ENCODE measurements around the gene ARHGEF3. TPM values are rescaled to one million over a fixed set of nuclear protein-coding genes. Genes with fewer than 3 reads are reported as not detected.

ARHGEF3 gene
- total RNA-seq, 5 donors from 2014 or later (not counting 1 experiment from before 2014, with no cell fraction given): 93.4 to 132 (median 124) TPM

- H3K27ac ChIP-seq (ENCODE audit: low read length): no peak overlapping the region
- ATAC-seq (replicated peaks in 1 of 4): no peak
Observed at GRCh38 chr3:56823421-56823926, 21.7 kb upstream of the ARHGEF3 start.

GRCh38 chr3:56822501-56822900 is 20.8 kb upstream of the ARHGEF3 start:
- ChIA-PET CTCF (no interaction called here), POLR2A (no interaction called here)
- H3K36me3 ChIP-seq (ENCODE audit: control insufficient read depth in 2 of 2, extremely low read depth in 1 of 2, insufficient read depth in 1 of 2, low read length in 1 of 2): no peaks in the 10 kb centered on the region
- H3K4me1 Mint-ChIP-seq: peaks cover 70 to 75% (median 73%) of the 10 kb centered on the region in 3 donors
- ATAC-seq (replicated peaks in 1 of 4): no peak
- H3K4me3 Mint-ChIP-seq: no peak overlapping the region
- no peaks in the 10 kb centered on the region for H3K27me3 Mint-ChIP-seq
- WGBS (ENCODE audit: insufficient coverage): 92% methylated on average over 2 of the region's 7 CpGs
- no peak overlapping the region for H3K27ac ChIP-seq (ENCODE audit: low read length)
- no peaks in the 10 kb centered on the region for H3K9me3 Mint-ChIP-seq
- H3K4me3 ChIP-seq (ENCODE audit: control insufficient read depth in 1 of 2, extremely low read depth in 1 of 2, low read length in 1 of 2): no peak overlapping the region
- DNase-seq: no peak
- peaks cover 7 to 18% of the 10 kb centered on the region in 2 experiments for H3K4me1 ChIP-seq (ENCODE audit: control insufficient read depth in 1 of 2, extremely low read depth in 1 of 2, insufficient read depth in 2 of 2, low read length in 2 of 2)
- no peaks in the 10 kb centered on the region for H3K36me3 Mint-ChIP-seq
- no peak overlapping the region for H3K27ac Mint-ChIP-seq
- no peaks in the 10 kb centered on the region for H3K9me3 ChIP-seq
- H3K27me3 ChIP-seq (replicated peaks in 1 of 2; ENCODE audit: control insufficient read depth in 2 of 2, extremely low read depth in 1 of 2, insufficient read depth in 2 of 2, low read length in 1 of 2): no peaks in the 10 kb centered on the region

More at GRCh38 chr3:56823421-56823926, 21.7 kb upstream of the ARHGEF3 start:
- H3K27me3 Mint-ChIP-seq: no peaks in the 10 kb centered on the region
- CTCF ChIA-PET: interaction anchor here (0.5 to 1.0 kb wide), 6 partner anchors 8 to 169 kb away, joined by 3 to 7 read pairs (median 4); partner anchors contain the start of gene TASOR (in 1 of the 2)
- H3K27ac Mint-ChIP-seq: peak overlapping the region; percentile 71 to 77
- no peaks in the 10 kb centered on the region for H3K36me3 ChIP-seq (ENCODE audit: control insufficient read depth in 2 of 2, extremely low read depth in 1 of 2, insufficient read depth in 1 of 2, low read length in 1 of 2)
- POLR2A ChIA-PET: interaction anchor here (0.6 to 0.7 kb wide), 8 partner anchors 8 to 1114 kb away, joined by 3 to 10 read pairs (median 8); no protein-coding TSS in a partner anchor
- H3K4me1 ChIP-seq (ENCODE audit: control insufficient read depth in 1 of 2, extremely low read depth in 1 of 2, insufficient read depth in 2 of 2, low read length in 2 of 2): peaks cover 6 to 18% of the 10 kb centered on the region in 2 experiments
- H3K9me3 Mint-ChIP-seq: no peaks in the 10 kb centered on the region
- H3K4me1 Mint-ChIP-seq: peaks cover 63 to 69% (median 63%) of the 10 kb centered on the region in 3 donors
- no peaks in the 10 kb centered on the region for H3K9me3 ChIP-seq
- H3K36me3 Mint-ChIP-seq: no peaks in the 10 kb centered on the region
- peak overlapping the region in 2 of 3 donors; percentile 7 to 13 for H3K4me3 Mint-ChIP-seq
- H3K27me3 ChIP-seq (replicated peaks in 1 of 2; ENCODE audit: control insufficient read depth in 2 of 2, extremely low read depth in 1 of 2, insufficient read depth in 2 of 2, low read length in 1 of 2): no peaks in the 10 kb centered on the region
- DNase-seq: no peak
- no peak overlapping the region for H3K4me3 ChIP-seq (ENCODE audit: control insufficient read depth in 1 of 2, extremely low read depth in 1 of 2, low read length in 1 of 2)

- peaks cover 14 to 15% of the 10 kb centered on the region in 2 experiments for H3K4me1 ChIP-seq (ENCODE audit: control insufficient read depth in 1 of 2, extremely low read depth in 1 of 2, insufficient read depth in 2 of 2, low read length in 2 of 2)
- peak overlapping the region; percentile 51 to 66 for H3K27ac Mint-ChIP-seq
- H3K4me3 ChIP-seq (ENCODE audit: control insufficient read depth in 1 of 2, extremely low read depth in 1 of 2, low read length in 1 of 2): no peak overlapping the region
- H3K36me3 ChIP-seq (ENCODE audit: control insufficient read depth in 2 of 2, extremely low read depth in 1 of 2, insufficient read depth in 1 of 2, low read length in 1 of 2): no peaks in the 10 kb centered on the region
- no peaks in the 10 kb centered on the region for H3K9me3 ChIP-seq
- no peak for ATAC-seq (replicated peaks in 1 of 4)
- ChIA-PET POLR2A (interaction anchor here (0.6 to 1.0 kb wide), 4 partner anchors 14 to 786 kb away, joined by 3 to 5 read pairs (median 4); no protein-coding TSS in a partner anchor), CTCF (interaction anchor here in 1 of 2 donors (0.6 to 1.6 kb wide), 5 partner anchors 11 to 218 kb away, joined by 3 to 10 read pairs (median 4); no protein-coding TSS in a partner anchor)
- H3K27ac ChIP-seq (ENCODE audit: low read length): no peak overlapping the region
- no peaks in the 10 kb centered on the region for H3K27me3 Mint-ChIP-seq
- H3K4me3 Mint-ChIP-seq: no peak overlapping the region
- no peak for DNase-seq
- H3K36me3 Mint-ChIP-seq: no peaks in the 10 kb centered on the region
- WGBS (ENCODE audit: insufficient coverage): no CpG with 5 or more reads among the region's 2 CpGs
- H3K9me3 Mint-ChIP-seq: no peaks in the 10 kb centered on the region
- H3K27me3 ChIP-seq (replicated peaks in 1 of 2; ENCODE audit: control insufficient read depth in 2 of 2, extremely low read depth in 1 of 2, insufficient read depth in 2 of 2, low read length in 1 of 2): no peaks in the 10 kb centered on the region
- H3K4me1 Mint-ChIP-seq: peaks cover 68 to 82% (median 76%) of the 10 kb centered on the region in 3 donors
Observed at GRCh38 chr3:56819016-56819809, 17.5 kb upstream of the ARHGEF3 start.

- no peak for DNase-seq
- no peaks in the 10 kb centered on the region for H3K9me3 ChIP-seq
- no peaks in the 10 kb centered on the region for H3K36me3 Mint-ChIP-seq
- H3K27me3 Mint-ChIP-seq: no peaks in the 10 kb centered on the region
- WGBS (ENCODE audit: insufficient coverage): 57% methylated on average over 1 of the region's 6 CpGs
- H3K4me1 ChIP-seq (ENCODE audit: control insufficient read depth in 1 of 2, extremely low read depth in 1 of 2, insufficient read depth in 2 of 2, low read length in 2 of 2): peaks cover 18 to 20% of the 10 kb centered on the region in 2 experiments
- no peak overlapping the region for H3K4me3 ChIP-seq (ENCODE audit: control insufficient read depth in 1 of 2, extremely low read depth in 1 of 2, low read length in 1 of 2)
- peak overlapping the region; percentile 51 to 66 for H3K27ac Mint-ChIP-seq
- POLR2A ChIA-PET: interaction anchor here (0.5 to 0.6 kb wide), 3 partner anchors 39 to 787 kb away, joined by 3 to 4 read pairs (median 3); no protein-coding TSS in a partner anchor
- no peak for ATAC-seq (replicated peaks in 1 of 4)
- no peaks in the 10 kb centered on the region for H3K27me3 ChIP-seq (replicated peaks in 1 of 2; ENCODE audit: control insufficient read depth in 2 of 2, extremely low read depth in 1 of 2, insufficient read depth in 2 of 2, low read length in 1 of 2)
- no peaks in the 10 kb centered on the region for H3K9me3 Mint-ChIP-seq
- H3K27ac ChIP-seq (ENCODE audit: low read length): peak overlapping the region; percentile 5
- H3K4me1 Mint-ChIP-seq: peaks cover 68 to 82% (median 76%) of the 10 kb centered on the region in 3 donors
- no peaks in the 10 kb centered on the region for H3K36me3 ChIP-seq (ENCODE audit: control insufficient read depth in 2 of 2, extremely low read depth in 1 of 2, insufficient read depth in 1 of 2, low read length in 1 of 2)
- CTCF ChIA-PET: interaction anchor here in 1 of 2 donors (0.8 to 1.6 kb wide), 7 partner anchors 8 to 170 kb away, joined by 3 to 10 read pairs (median 4); no protein-coding TSS in a partner anchor
- H3K4me3 Mint-ChIP-seq: no peak overlapping the region
Observed at GRCh38 chr3:56818156-56818985, 16.6 kb upstream of the ARHGEF3 start.

- POLR2A ChIA-PET: no interaction called here
- H3K4me3 Mint-ChIP-seq: no peak overlapping the region
- H3K27me3 Mint-ChIP-seq: no peaks in the 10 kb centered on the region
- H3K9me3 ChIP-seq: no peaks in the 10 kb centered on the region
- H3K27me3 ChIP-seq (replicated peaks in 1 of 2; ENCODE audit: control insufficient read depth in 2 of 2, extremely low read depth in 1 of 2, insufficient read depth in 2 of 2, low read length in 1 of 2): no peaks in the 10 kb centered on the region
- H3K36me3 Mint-ChIP-seq: no peaks in the 10 kb centered on the region
- peak overlapping the region; percentile 51 to 66 for H3K27ac Mint-ChIP-seq
- peaks cover 22 to 27% of the 10 kb centered on the region in 2 experiments for H3K4me1 ChIP-seq (ENCODE audit: control insufficient read depth in 1 of 2, extremely low read depth in 1 of 2, insufficient read depth in 2 of 2, low read length in 2 of 2)
- H3K9me3 Mint-ChIP-seq: no peaks in the 10 kb centered on the region
- H3K36me3 ChIP-seq (ENCODE audit: control insufficient read depth in 2 of 2, extremely low read depth in 1 of 2, insufficient read depth in 1 of 2, low read length in 1 of 2): no peaks in the 10 kb centered on the region
- no peak for DNase-seq
- peak overlapping the region; percentile 5 for H3K27ac ChIP-seq (ENCODE audit: low read length)
- ATAC-seq (replicated peaks in 1 of 4): no peak
- H3K4me3 ChIP-seq (ENCODE audit: control insufficient read depth in 1 of 2, extremely low read depth in 1 of 2, low read length in 1 of 2): no peak overlapping the region
- CTCF ChIA-PET: interaction anchor here in 1 of 2 donors (1.1 to 1.6 kb wide), 4 partner anchors 8 to 164 kb away, joined by 3 to 10 read pairs (median 5); no protein-coding TSS in a partner anchor
- WGBS (ENCODE audit: insufficient coverage): 77% methylated on average over 3 of the region's 4 CpGs
- H3K4me1 Mint-ChIP-seq: peaks cover 70 to 82% (median 76%) of the 10 kb centered on the region in 3 donors
Observed at GRCh38 chr3:56817646-56818045, 15.9 kb upstream of the ARHGEF3 start.

- Histone ChIP-seq H3K27ac (ENCODE audit: low read length) (no peak overlapping the region), H3K36me3 (ENCODE audit: control insufficient read depth in 2 of 2, extremely low read depth in 1 of 2, insufficient read depth in 1 of 2, low read length in 1 of 2) (no peaks in the 10 kb centered on the region), H3K9me3 (no peaks in the 10 kb centered on the region), H3K4me3 (ENCODE audit: control insufficient read depth in 1 of 2, extremely low read depth in 1 of 2, low read length in 1 of 2) (no peak overlapping the region), H3K27me3 (replicated peaks in 1 of 2; ENCODE audit: control insufficient read depth in 2 of 2, extremely low read depth in 1 of 2, insufficient read depth in 2 of 2, low read length in 1 of 2) (no peaks in the 10 kb centered on the region), H3K4me1 (ENCODE audit: control insufficient read depth in 1 of 2, extremely low read depth in 1 of 2, insufficient read depth in 2 of 2, low read length in 2 of 2) (peaks cover 36 to 43% of the 10 kb centered on the region in 2 experiments)
- POLR2A ChIA-PET: no interaction called here
- DNase-seq (no peak), ATAC-seq (replicated peaks in 1 of 4) (no peak)
- peak overlapping the region; percentile 66 to 71 for H3K27ac Mint-ChIP-seq
- H3K4me3 Mint-ChIP-seq: no peak overlapping the region
- CTCF ChIA-PET: interaction anchor here in 1 of 2 donors (0.6 to 2.2 kb wide), 4 partner anchors 7 to 18 kb away, joined by 3 to 9 read pairs (median 6); no protein-coding TSS in a partner anchor
- H3K9me3 Mint-ChIP-seq: no peaks in the 10 kb centered on the region
- no peaks in the 10 kb centered on the region for H3K27me3 Mint-ChIP-seq
- no peaks in the 10 kb centered on the region for H3K36me3 Mint-ChIP-seq
- peaks cover 82 to 91% (median 85%) of the 10 kb centered on the region in 3 donors for H3K4me1 Mint-ChIP-seq
Observed at GRCh38 chr3:56816061-56816460, 14.3 kb upstream of the ARHGEF3 start.
